22Rv1 (cell line): ENCODE results near the gene SHC2.
"Not testable (repeated sequence)": the region's sequence is repeated elsewhere in the genome, so short reads cannot be mapped to it uniquely, and the experiment has no call there.

Experiments
- H3K27ac ChIP-seq: fragments of 450-650 bp; 2 replicates; pipeline ENCODE4 v1.5.1; 2017
- CTCF ChIP-seq: fragments of 450-650 bp; IDR thresholded peaks from 2 replicates; pipeline ENCODE4 v1.5.1; 2017; ENCODE audit warnings: mild to moderate bottlenecking
- ZFX ChIP-seq: fragments of 450-650 bp; IDR thresholded peaks from 2 replicates; pipeline ENCODE4 v1.6.1; 2017; ENCODE audit warnings: antibody characterized with exemption, borderline replicate concordance

The SHC2 gene

GRCh38 chr19:397941-398706 is 62.7 kb downstream of the SHC2 start:
- TF ChIP-seq ZFX, result no peak
- no peak for TF ChIP-seq CTCF
- H3K27ac ChIP-seq, result no peak overlapping the region

GRCh38 chr19:397321-397720 is 63.5 kb downstream of the SHC2 start:
- H3K27ac ChIP-seq, result no peak overlapping the region
- no peak for TF ChIP-seq CTCF
- no peak for TF ChIP-seq ZFX

- TF ChIP-seq CTCF (no peak), ZFX (no peak)
- no peak overlapping the region for H3K27ac ChIP-seq
Observed at GRCh38 chr19:395467-395866, 65.4 kb downstream of the SHC2 start.

- not testable (repeated sequence) for H3K27ac ChIP-seq
Observed at GRCh38 chr19:394857-395256, 66.0 kb downstream of the SHC2 start.

- not testable (repeated sequence) for H3K27ac ChIP-seq
Observed at GRCh38 chr19:393560-393959, 67.3 kb downstream of the SHC2 start.

- H3K27ac ChIP-seq, result no peak overlapping the region
- no peak for TF ChIP-seq CTCF
Observed at GRCh38 chr19:392375-392970, 68.4 kb downstream of the SHC2 start.

GRCh38 chr19:391726-392374 is 69.0 kb downstream of the SHC2 start:
- TF ChIP-seq CTCF (no peak), ZFX (no peak)
- no peak overlapping the region for H3K27ac ChIP-seq

GRCh38 chr19:391207-391557 is 69.7 kb downstream of the SHC2 start:
- no peak overlapping the region for H3K27ac ChIP-seq

More at GRCh38 chr19:391207-391557, 69.7 kb downstream of the SHC2 start:
- TF ChIP-seq ZFX (no peak), CTCF (no peak)
